HepG2 (cell line): ENCODE data around the gene ETV6. TPM values are rescaled to one million over a fixed set of nuclear protein-coding genes. Genes with fewer than 3 reads are reported as not detected.

Source experiments
- ATAC-seq: fragments of 200-7000 bp; cut with Tn5 transposase; 3 replicates; pipeline ENCODE4 v1.9.1; 2020; ENCODE audit warnings: mild to moderate bottlenecking, moderate library complexity
- BruUV-seq: library from RNA; stranded (reverse); fragments of 400-500 nt; replicated peaks from 2 replicates; lab custom pipeline; 2021; lab: Mats Ljungman, UMichigan
- CTCF ChIA-PET: fragments of 300-600 bp; formaldehyde crosslinking; extraction: SDS; loops from one replicate; lab custom pipeline; 2021; ENCODE audit warnings: low total read pairs, inconsistent platforms, low intra/inter-chr PET ratio; lab: Yijun Ruan, JAX
- POLR2A ChIA-PET: fragments of 350-600 bp; sonication (Branson Sonifier 250); formaldehyde crosslinking; loops from one replicate; lab custom pipeline; 2020; ENCODE audit warnings: antibody characterized with exemption, inconsistent platforms; lab: Yijun Ruan, JAX
- DNase-seq: peaks from one replicate; pipeline ENCODE4 v3.0.0-alpha.2; 2015; ENCODE audit warnings: low spot score
- FAIRE-seq: peaks from 3 replicates; lab custom pipeline; 2011; peaks lifted over from hg19 to GRCh38; lab: Jason Lieb, UNC
- H2AFZ ChIP-seq: one replicate; pipeline ENCODE4 v1.6.1; 2011; ENCODE audit warnings: low read length, inconsistent platforms
- H3K27ac ChIP-seq: fragments of 300-600 bp; 3 replicates; pipeline ENCODE4 v1.8.0; 2011; ENCODE audit warnings: mixed run types, mild to moderate bottlenecking, mixed read lengths, low read length, inconsistent platforms; ENCODE audit not compliant: insufficient read depth; ENCODE audit errors: extremely low read length
- H3K27me3 ChIP-seq, 2 experiments: fragments of 200-600 bp in 1 of 2; 2 replicates in 1 of 2; 3 replicates in 1 of 2; pipeline versions ENCODE4 v1.6.0 to v1.8.0; 2011; ENCODE audit warnings: low read length in 2 of 2, mild to moderate bottlenecking in 2 of 2, moderate library complexity in 2 of 2, inconsistent platforms in 1 of 2; ENCODE audit not compliant: insufficient read depth in 2 of 2, control insufficient read depth in 1 of 2
- H3K36me3 ChIP-seq, 2 experiments: fragments of 200-600 bp in 1 of 2; replicated peaks in 1 of 2; 2 replicates in 1 of 2; 3 replicates in 1 of 2; pipeline versions ENCODE4 v1.5.1 to v1.8.0; 2011; ENCODE audit warnings: low read length in 2 of 2, inconsistent platforms in 1 of 2; ENCODE audit not compliant: insufficient read depth in 2 of 2, control insufficient read depth in 1 of 2
- H3K4me1 ChIP-seq: 2 replicates; pipeline ENCODE4 v1.5.1; 2012; ENCODE audit warnings: low read length, inconsistent platforms; ENCODE audit not compliant: insufficient read depth
- H3K4me2 ChIP-seq: 2 replicates; pipeline ENCODE4 v1.6.0; 2011; ENCODE audit warnings: low read depth, low read length, inconsistent platforms
- H3K4me3 ChIP-seq, 3 experiments: fragments of 200-600 bp in 1 of 3; sonication (generic), shearing (Covaris generic) in 1 of 3; replicated peaks in 1 of 3; 2 replicates each; pipeline ENCODE4 v1.5.1; 2011 to 2016; ENCODE audit warnings: low read length in 3 of 3, inconsistent platforms in 2 of 3, low read depth in 2 of 3, mild to moderate bottlenecking in 2 of 3, control low read depth in 1 of 3, mixed read lengths in 1 of 3; ENCODE audit not compliant: insufficient read depth in 1 of 3
- H3K79me2 ChIP-seq: one replicate; pipeline ENCODE4 v1.6.1; 2011; ENCODE audit warnings: low read length, inconsistent platforms; ENCODE audit not compliant: insufficient read depth
- H3K9ac ChIP-seq: 2 replicates; pipeline ENCODE4 v1.6.0; 2011; ENCODE audit warnings: mild to moderate bottlenecking, low read depth, low read length, inconsistent platforms; ENCODE audit not compliant: insufficient read depth
- H3K9me3 ChIP-seq: 2 replicates; pipeline ENCODE4 v1.5.1; 2012; ENCODE audit warnings: mild to moderate bottlenecking, low read length
- H4K20me1 ChIP-seq: 2 replicates; pipeline ENCODE4 v1.6.0; 2011; ENCODE audit warnings: inconsistent platforms, mild to moderate bottlenecking, low read length, moderate library complexity; ENCODE audit not compliant: insufficient read depth
- CBX5 ChIP-seq: sonication (generic); formaldehyde crosslinking; IDR thresholded peaks from 2 replicates; pipeline ENCODE4 v1.4.0; 2020; ENCODE audit warnings: missing genetic modification reagents, borderline replicate concordance
- CREM ChIP-seq, 2 experiments: sonication (generic) in 1 of 2; formaldehyde crosslinking in 1 of 2; IDR thresholded peaks; 2 replicates each; pipeline versions ENCODE4 v1.4.0 to v1.6.1; 2016 to 2020; ENCODE audit warnings: antibody characterized with exemption in 1 of 2, mild to moderate bottlenecking in 1 of 2, missing genetic modification reagents in 1 of 2
- EP300 ChIP-seq, 3 experiments: sonication (generic) in 1 of 3; formaldehyde crosslinking in 1 of 3; IDR thresholded peaks; 2 replicates each; pipeline versions ENCODE4 v1.5.1 to v1.6.1; 2011 to 2020; ENCODE audit warnings: low read depth in 2 of 3, low read length in 2 of 3, borderline replicate concordance in 1 of 3, improper control_type of control experiment in 1 of 3, mild to moderate bottlenecking in 1 of 3, missing genetic modification reagents in 1 of 3, moderate library complexity in 1 of 3
- HMG20B ChIP-seq: conservative IDR thresholded peaks from 2 replicates; pipeline ENCODE4 v1.6.1; 2016; ENCODE audit warnings: missing genetic modification reagents, missing compliant biosample characterization
- PRMT3 ChIP-seq: sonication (generic); formaldehyde crosslinking; IDR thresholded peaks from 2 replicates; pipeline ENCODE4 v1.8.1; 2022; ENCODE audit warnings: low read depth, mild to moderate bottlenecking, moderate library complexity, missing genetic modification reagents, borderline replicate concordance
- SIX1 ChIP-seq: sonication (generic); formaldehyde crosslinking; IDR thresholded peaks from 2 replicates; pipeline ENCODE4 v1.4.0; 2020; ENCODE audit warnings: missing genetic modification reagents, borderline replicate concordance
- ZBTB21 ChIP-seq: sonication (generic); formaldehyde crosslinking; IDR thresholded peaks from 2 replicates; pipeline ENCODE4 v1.4.0; 2020; ENCODE audit warnings: missing genetic modification reagents
- ZBTB7A ChIP-seq: sonication (generic); formaldehyde crosslinking; IDR thresholded peaks from 2 replicates; pipeline ENCODE4 v1.8.0; 2022; ENCODE audit warnings: mild to moderate bottlenecking, missing genetic modification reagents
- ZNF274 ChIP-seq: sonication (generic); formaldehyde crosslinking; IDR thresholded peaks from 2 replicates; pipeline ENCODE4 v1.5.1; 2020; ENCODE audit warnings: mild to moderate bottlenecking, missing genetic modification reagents
- ZNF296 ChIP-seq: sonication (generic); formaldehyde crosslinking; conservative IDR thresholded peaks from 2 replicates; pipeline ENCODE4 v1.5.0; 2020; ENCODE audit warnings: mild to moderate bottlenecking, missing genetic modification reagents
- ZNF883 ChIP-seq: sonication (generic); formaldehyde crosslinking; IDR thresholded peaks from 2 replicates; pipeline ENCODE4 v1.5.1; 2020; ENCODE audit warnings: mild to moderate bottlenecking, missing genetic modification reagents; ENCODE audit errors: not compliant biosample characterization
- ZZZ3 ChIP-seq: sonication (generic); formaldehyde crosslinking; IDR thresholded peaks from 2 replicates; pipeline ENCODE4 v1.4.0; 2020; ENCODE audit warnings: missing genetic modification reagents, mild to moderate bottlenecking, borderline replicate concordance
- in situ Hi-C: cut with HindIII; loops from 2 replicates; pipeline ENCODE4 v1.10.0; 2017; ENCODE audit warnings: low pct_unique_long_range_greater_than_20kb; ENCODE audit not compliant: extremely low pct_ligation_motif_present
- intact Hi-C: fragments of 100-400 bp; cut with micrococcal nuclease; formaldehyde crosslinking; loops from one replicate; pipeline ENCODE4 v1.10.0; 2022; ENCODE audit not compliant: unreplicated experiment
- polyA plus RNA-seq, 8 experiments: library from polyadenylated mRNA; depleted of rRNA in 3 of 8; stranded (reverse) in 7 of 8; unstranded in 1 of 8; fragments of >200 nt; fragmentation: Illumina TruSeq in 4 of 8; extraction: Trizol in 4 of 8; gene quantifications; 2 replicates each; pipeline versions ENCODE4 v1.2.1 to v1.2.3, GENCODE V29; 2011 to 2016; ENCODE audit warnings: low read depth in 4 of 8, missing spikeins in 1 of 8, mixed read lengths in 1 of 8; ENCODE audit not compliant: insufficient read depth in 1 of 8
- total RNA-seq, 5 experiments: library from RNA; depleted of rRNA; stranded (reverse); fragments of >200 nt; fragmentation: Illumina TruSeq; extraction: Trizol; gene quantifications; 2 replicates each; pipeline ENCODE4 v1.2.3, GENCODE V29; 2016; ENCODE audit warnings: low read depth in 1 of 5
- TF ChIP-seq, protein P1 (sequence below): sonication (generic); formaldehyde crosslinking; IDR thresholded peaks from 2 replicates; pipeline ENCODE4 v1.5.1; 2020; ENCODE audit warnings: mild to moderate bottlenecking, missing genetic modification reagents
- TF ChIP-seq, protein P2 (sequence below): IDR thresholded peaks from 2 replicates; pipeline ENCODE4 v1.6.1; 2016; ENCODE audit warnings: low read depth, control low read depth
- TF ChIP-seq, protein P3 (sequence below): sonication (generic); formaldehyde crosslinking; IDR thresholded peaks from 2 replicates; pipeline ENCODE4 v1.4.0; 2020; ENCODE audit warnings: missing genetic modification reagents; ENCODE audit errors: not compliant biosample characterization

Gene ETV6
- total and polyA plus RNA-seq, 2 of the 13 experiments (the other 11 are each of a cell fraction or from before 2014, with no cell fraction given), result 2.2 to 3.0 TPM

DNA sequence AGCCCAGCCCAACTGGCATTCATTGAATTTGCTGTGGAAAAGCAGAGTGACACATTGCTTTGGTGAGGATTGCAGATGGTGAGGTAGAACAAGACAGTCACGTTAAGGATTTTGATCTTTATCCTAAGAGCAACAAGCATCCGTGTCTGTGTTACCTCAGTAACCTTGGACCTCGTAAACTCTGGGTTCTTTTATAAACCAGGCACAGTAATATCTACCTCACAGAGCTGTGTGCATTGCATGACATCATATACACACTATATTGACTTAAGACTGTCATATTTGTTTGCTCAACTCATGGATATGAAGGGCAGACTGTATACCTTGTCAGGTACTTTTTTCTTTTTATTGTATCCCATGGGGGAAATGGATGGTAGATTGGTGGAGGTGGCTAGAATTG, 156.2 kb downstream of the ETV6 start (continued):
- TF ChIP-seq, protein P1, sequence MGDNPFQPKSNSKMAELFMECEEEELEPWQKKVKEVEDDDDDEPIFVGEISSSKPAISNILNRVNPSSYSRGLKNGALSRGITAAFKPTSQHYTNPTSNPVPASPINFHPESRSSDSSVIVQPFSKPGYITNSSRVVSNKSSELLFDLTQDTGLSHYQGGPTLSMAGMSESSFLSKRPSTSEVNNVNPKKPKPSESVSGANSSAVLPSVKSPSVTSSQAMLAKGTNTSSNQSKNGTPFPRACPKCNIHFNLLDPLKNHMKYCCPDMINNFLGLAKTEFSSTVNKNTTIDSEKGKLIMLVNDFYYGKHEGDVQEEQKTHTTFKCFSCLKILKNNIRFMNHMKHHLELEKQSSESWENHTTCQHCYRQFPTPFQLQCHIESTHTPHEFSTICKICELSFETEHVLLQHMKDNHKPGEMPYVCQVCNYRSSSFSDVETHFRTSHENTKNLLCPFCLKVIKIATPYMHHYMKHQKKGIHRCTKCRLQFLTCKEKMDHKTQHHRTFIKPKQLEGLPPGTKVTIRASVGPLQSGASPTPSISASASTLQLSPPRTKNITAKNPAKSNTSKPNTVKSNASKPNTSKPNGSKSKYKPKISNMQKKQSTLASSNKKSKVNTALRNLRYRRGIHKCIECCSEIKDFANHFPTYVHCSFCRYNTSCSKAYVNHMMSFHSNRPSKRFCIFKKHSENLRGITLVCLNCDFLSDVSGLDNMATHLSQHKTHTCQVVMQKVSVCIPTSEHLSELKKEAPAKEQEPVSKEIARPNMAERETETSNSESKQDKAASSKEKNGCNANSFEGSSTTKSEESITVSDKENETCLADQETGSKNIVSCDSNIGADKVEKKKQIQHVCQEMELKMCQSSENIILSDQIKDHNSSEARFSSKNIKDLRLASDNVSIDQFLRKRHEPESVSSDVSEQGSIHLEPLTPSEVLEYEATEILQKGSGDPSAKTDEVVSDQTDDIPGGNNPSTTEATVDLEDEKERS (CRISPR knock-in tag), result no peak
- TF ChIP-seq PRMT3 (CRISPR knock-in tag), result no peak
- TF ChIP-seq SIX1 (CRISPR knock-in tag), result no peak
- TF ChIP-seq ZBTB7A, result no peak
- TF ChIP-seq ZNF883 (CRISPR knock-in tag), result no peak
- TF ChIP-seq ZNF274 (CRISPR knock-in tag), result no peak
- peak; percentile 46; the same call in 1 of the 2 replicates for TF ChIP-seq CREM (IDR thresholded peaks at IDR 0.05)
- no peak for TF ChIP-seq CREM (CRISPR knock-in tag; IDR thresholded peaks at IDR 0.05)
- TF ChIP-seq ZBTB21 (CRISPR knock-in tag), result peak; percentile 95
- TF ChIP-seq CBX5, result no peak

DNA sequence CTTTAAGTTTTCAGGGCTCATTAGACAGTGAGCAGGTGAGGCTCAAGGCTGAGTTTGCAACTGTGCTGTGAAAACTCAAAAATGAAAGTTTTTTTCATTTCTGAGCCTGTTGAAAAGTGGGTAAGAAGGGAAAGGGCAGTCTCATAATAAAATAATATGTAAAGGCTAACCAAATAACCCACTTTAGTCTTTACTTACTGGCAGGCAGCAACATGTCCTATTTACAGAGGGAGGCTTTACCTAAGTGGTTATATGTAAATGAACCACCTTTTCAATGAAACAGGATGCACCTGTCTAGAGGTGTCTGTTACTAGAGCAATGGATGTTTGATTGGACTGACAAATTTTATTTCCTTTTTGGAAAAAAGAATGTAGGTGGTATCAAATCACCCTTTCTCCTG, 158.0 kb downstream of the ETV6 start:
- peaks cover 21% of the 10 kb centered on the region for H3K4me1 ChIP-seq
- intact Hi-C loops, result no loop called here
- no peak overlapping the region for H2AFZ ChIP-seq
- POLR2A ChIA-PET, result no interaction called here
- H3K79me2 ChIP-seq, result no peaks in the 10 kb centered on the region
- H3K9me3 ChIP-seq, result no peaks in the 10 kb centered on the region
- H3K27me3 ChIP-seq, result no peaks in the 10 kb centered on the region
- no TSS peak for BruUV-seq
- no peak for FAIRE-seq
- H4K20me1 ChIP-seq, result no peaks in the 10 kb centered on the region
- in situ Hi-C loops, result no loop called here
- CTCF ChIA-PET, result no interaction called here
- H3K27ac ChIP-seq, result no peak overlapping the region
- DNase-seq, result no peak
- TF ChIP-seq ZNF296 (CRISPR knock-in tag) (no peak), ZZZ3 (CRISPR knock-in tag) (no peak), EP300 (IDR thresholded peaks at IDR 0.05; ENCODE audit: low read depth in 2 of 2, low read length in 2 of 2) (no peak), EP300 (CRISPR knock-in tag; IDR thresholded peaks at IDR 0.05; ENCODE audit: borderline replicate concordance) (no peak), HMG20B (CRISPR knock-in tag) (no peak)
- TF ChIP-seq, protein P2, sequence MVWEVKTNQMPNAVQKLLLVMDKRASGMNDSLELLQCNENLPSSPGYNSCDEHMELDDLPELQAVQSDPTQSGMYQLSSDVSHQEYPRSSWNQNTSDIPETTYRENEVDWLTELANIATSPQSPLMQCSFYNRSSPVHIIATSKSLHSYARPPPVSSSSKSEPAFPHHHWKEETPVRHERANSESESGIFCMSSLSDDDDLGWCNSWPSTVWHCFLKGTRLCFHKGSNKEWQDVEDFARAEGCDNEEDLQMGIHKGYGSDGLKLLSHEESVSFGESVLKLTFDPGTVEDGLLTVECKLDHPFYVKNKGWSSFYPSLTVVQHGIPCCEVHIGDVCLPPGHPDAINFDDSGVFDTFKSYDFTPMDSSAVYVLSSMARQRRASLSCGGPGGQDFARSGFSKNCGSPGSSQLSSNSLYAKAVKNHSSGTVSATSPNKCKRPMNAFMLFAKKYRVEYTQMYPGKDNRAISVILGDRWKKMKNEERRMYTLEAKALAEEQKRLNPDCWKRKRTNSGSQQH (CRISPR knock-in tag), result no peak
- TF ChIP-seq, protein P3, sequence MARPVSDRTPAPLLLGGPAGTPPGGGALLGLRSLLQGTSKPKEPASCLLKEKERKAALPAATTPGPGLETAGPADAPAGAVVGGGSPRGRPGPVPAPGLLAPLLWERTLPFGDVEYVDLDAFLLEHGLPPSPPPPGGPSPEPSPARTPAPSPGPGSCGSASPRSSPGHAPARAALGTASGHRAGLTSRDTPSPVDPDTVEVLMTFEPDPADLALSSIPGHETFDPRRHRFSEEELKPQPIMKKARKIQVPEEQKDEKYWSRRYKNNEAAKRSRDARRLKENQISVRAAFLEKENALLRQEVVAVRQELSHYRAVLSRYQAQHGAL (CRISPR knock-in tag), result no peak
- ATAC-seq, result no peak
- H3K4me3 ChIP-seq, result no peak overlapping the region
- no peak overlapping the region for H3K4me2 ChIP-seq
- H3K9ac ChIP-seq, result no peak overlapping the region
- no peaks in the 10 kb centered on the region for H3K36me3 ChIP-seq
